DOHH2 (cell line): Measurements from ENCODE around the gene DQX1.

ENCODE experiments used
- CTCF ChIP-seq: fragments of 200-600 bp; sonication (generic); IDR thresholded peaks from one replicate; pipeline ENCODE4 v1.5.1; 2014; ENCODE audit warnings: antibody characterized with exemption, mild to moderate bottlenecking, low read depth, low read length; ENCODE audit not compliant: poor library complexity, severe bottlenecking
- EZH2phosphoT487 ChIP-seq: fragments of 200-600 bp; sonication (generic); IDR thresholded peaks from 2 replicates; pipeline ENCODE4 v1.6.1; 2017; ENCODE audit warnings: borderline replicate concordance, mild to moderate bottlenecking, antibody characterized with exemption, low read length, moderate library complexity, mixed read lengths

- no peak for TF ChIP-seq CTCF
- no peak for TF ChIP-seq EZH2phosphoT487
Observed at GRCh38 chr2:74567881-74568280, 41.9 kb upstream of the DQX1 start.
